Measurements from ENCODE around the gene PRKAR2A.
"Not testable (repeated sequence)": the region's sequence is repeated elsewhere in the genome, so short reads cannot be mapped to it uniquely, and the experiment has no call there.

Gene PRKAR2A

DNA sequence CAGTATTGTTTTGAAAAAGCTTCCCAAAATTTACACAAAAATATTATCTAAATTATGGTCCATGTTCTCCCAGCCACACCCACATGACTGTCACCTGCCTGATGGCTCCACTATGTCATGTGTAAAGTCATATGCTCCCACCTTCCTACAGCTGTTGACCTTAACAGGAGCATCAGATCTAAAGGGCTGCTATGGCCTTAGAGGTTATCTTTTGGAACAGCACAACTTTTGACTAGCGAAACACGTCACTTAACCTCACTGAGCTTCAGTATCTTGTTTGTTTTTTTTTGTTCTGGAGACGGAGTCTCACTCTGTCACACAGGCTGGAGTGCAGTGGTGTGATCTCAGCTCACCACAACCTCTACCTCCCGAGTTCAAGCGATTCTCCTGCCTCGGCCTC lies 64.4 kb downstream of the PRKAR2A start:
- H3K9me3 ChIP-seq (replicated peaks; ENCODE audit: insufficient read depth, low read length), result no peaks in the 10 kb centered on the region
- no peaks in the 10 kb centered on the region for H3K79me2 ChIP-seq (ENCODE audit: low read length)
- no peaks in the 10 kb centered on the region for H3K4me1 ChIP-seq (ENCODE audit: low read length)
- no peak overlapping the region for H2AFZ ChIP-seq (ENCODE audit: low read length)
- no peak overlapping the region for H3K9ac ChIP-seq (ENCODE audit: low read length)
- no peaks in the 10 kb centered on the region for H3K36me3 ChIP-seq (replicated peaks; ENCODE audit: insufficient read depth, low read length)
- no peak overlapping the region for H3K27ac ChIP-seq (ENCODE audit: low read length)
- H4K20me1 ChIP-seq (ENCODE audit: insufficient read depth, low read length), result no peaks in the 10 kb centered on the region
- H3K4me2 ChIP-seq (ENCODE audit: low read depth, low read length), result no peak overlapping the region
- DNase-seq, result no peak
- H3K27me3 ChIP-seq (replicated peaks; ENCODE audit: insufficient read depth, low read length), result no peaks in the 10 kb centered on the region
- no peak overlapping the region for H3K4me3 ChIP-seq (ENCODE audit: low read length)
- no peaks in the 10 kb centered on the region for H3F3A ChIP-seq (ENCODE audit: insufficient read depth, low read length)
- no peaks in the 10 kb centered on the region for H3K9me2 ChIP-seq (replicated peaks; ENCODE audit: insufficient read depth, low read length)
- TF ChIP-seq, protein P1, sequence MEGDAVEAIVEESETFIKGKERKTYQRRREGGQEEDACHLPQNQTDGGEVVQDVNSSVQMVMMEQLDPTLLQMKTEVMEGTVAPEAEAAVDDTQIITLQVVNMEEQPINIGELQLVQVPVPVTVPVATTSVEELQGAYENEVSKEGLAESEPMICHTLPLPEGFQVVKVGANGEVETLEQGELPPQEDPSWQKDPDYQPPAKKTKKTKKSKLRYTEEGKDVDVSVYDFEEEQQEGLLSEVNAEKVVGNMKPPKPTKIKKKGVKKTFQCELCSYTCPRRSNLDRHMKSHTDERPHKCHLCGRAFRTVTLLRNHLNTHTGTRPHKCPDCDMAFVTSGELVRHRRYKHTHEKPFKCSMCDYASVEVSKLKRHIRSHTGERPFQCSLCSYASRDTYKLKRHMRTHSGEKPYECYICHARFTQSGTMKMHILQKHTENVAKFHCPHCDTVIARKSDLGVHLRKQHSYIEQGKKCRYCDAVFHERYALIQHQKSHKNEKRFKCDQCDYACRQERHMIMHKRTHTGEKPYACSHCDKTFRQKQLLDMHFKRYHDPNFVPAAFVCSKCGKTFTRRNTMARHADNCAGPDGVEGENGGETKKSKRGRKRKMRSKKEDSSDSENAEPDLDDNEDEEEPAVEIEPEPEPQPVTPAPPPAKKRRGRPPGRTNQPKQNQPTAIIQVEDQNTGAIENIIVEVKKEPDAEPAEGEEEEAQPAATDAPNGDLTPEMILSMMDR (IDR thresholded peaks at IDR 0.05; ENCODE audit: low read length), result no peak
- TF ChIP-seq EZH2phosphoT487 (IDR thresholded peaks at IDR 0.05; ENCODE audit: low read length) (no peak), EZH2 (optimal IDR thresholded peaks at IDR 0.05; ENCODE audit: low read depth, low read length) (no peak)

DNA sequence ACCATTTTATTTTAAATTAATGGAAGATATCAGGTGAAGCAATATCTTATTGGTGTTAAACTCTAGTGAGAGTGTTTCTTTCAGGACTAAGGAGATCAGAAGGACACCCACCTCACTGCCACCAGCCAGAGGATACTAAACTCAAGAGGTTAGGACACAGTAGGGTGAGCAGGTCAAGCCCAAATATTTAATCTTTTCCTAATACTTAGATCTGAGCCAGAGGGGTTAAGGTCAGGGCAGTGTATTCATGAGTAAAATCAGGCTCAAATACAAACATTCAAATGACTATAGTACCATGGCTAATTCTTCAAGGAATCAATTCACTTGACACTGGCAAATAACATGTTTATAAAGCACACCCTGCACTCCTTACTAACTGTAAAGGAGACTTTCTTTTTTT lies 65.6 kb downstream of the PRKAR2A start:
- H3K4me3 ChIP-seq (ENCODE audit: low read length), result no peak overlapping the region
- no peak overlapping the region for H3K27ac ChIP-seq (ENCODE audit: low read length)
- H3K9ac ChIP-seq (ENCODE audit: low read length), result no peak overlapping the region
- H3K9me3 ChIP-seq (replicated peaks; ENCODE audit: insufficient read depth, low read length), result no peaks in the 10 kb centered on the region
- H3K36me3 ChIP-seq (replicated peaks; ENCODE audit: insufficient read depth, low read length), result no peaks in the 10 kb centered on the region
- no peaks in the 10 kb centered on the region for H4K20me1 ChIP-seq (ENCODE audit: insufficient read depth, low read length)
- H3K4me2 ChIP-seq (ENCODE audit: low read depth, low read length), result no peak overlapping the region
- no peaks in the 10 kb centered on the region for H3K27me3 ChIP-seq (replicated peaks; ENCODE audit: insufficient read depth, low read length)
- H3F3A ChIP-seq (ENCODE audit: insufficient read depth, low read length), result no peaks in the 10 kb centered on the region
- DNase-seq, result no peak
- H2AFZ ChIP-seq (ENCODE audit: low read length), result no peak overlapping the region
- TF ChIP-seq EZH2 (optimal IDR thresholded peaks at IDR 0.05; ENCODE audit: low read depth, low read length), result no peak
- TF ChIP-seq EZH2phosphoT487 (IDR thresholded peaks at IDR 0.05; ENCODE audit: low read length), result no peak
- no peaks in the 10 kb centered on the region for H3K4me1 ChIP-seq (ENCODE audit: low read length)
- H3K9me2 ChIP-seq (replicated peaks; ENCODE audit: insufficient read depth, low read length), result no peaks in the 10 kb centered on the region
- H3K79me2 ChIP-seq (ENCODE audit: low read length), result no peaks in the 10 kb centered on the region

DNA sequence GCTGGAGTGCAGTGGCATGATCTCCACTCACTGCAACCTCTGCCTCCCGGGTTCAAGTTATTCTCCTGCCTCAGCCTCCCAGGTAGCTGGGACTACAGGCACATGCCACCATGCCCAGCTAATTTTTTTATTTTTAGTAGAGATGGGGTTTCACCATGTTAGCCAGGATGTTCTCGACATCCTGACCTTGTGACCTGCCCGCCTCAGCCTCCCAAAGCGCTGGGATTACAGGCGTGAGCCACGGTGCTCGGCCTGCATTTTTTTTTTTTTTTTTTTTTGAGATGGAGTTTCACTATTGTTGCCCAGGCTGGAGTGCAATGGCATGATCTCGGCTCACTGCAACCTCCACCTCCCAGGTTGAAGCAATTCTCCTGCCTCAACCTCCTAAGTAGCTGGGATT lies 69.1 kb downstream of the PRKAR2A start:
- H3K9me2 ChIP-seq (replicated peaks; ENCODE audit: insufficient read depth, low read length); DNase-seq; H3F3A ChIP-seq (ENCODE audit: insufficient read depth, low read length); H3K27ac ChIP-seq (ENCODE audit: low read length); H3K27me3 ChIP-seq (replicated peaks; ENCODE audit: insufficient read depth, low read length); H3K4me3 ChIP-seq (ENCODE audit: low read length); H3K4me2 ChIP-seq (ENCODE audit: low read depth, low read length); H3K79me2 ChIP-seq (ENCODE audit: low read length); H3K9me3 ChIP-seq (replicated peaks; ENCODE audit: insufficient read depth, low read length); H2AFZ ChIP-seq (ENCODE audit: low read length); H4K20me1 ChIP-seq (ENCODE audit: insufficient read depth, low read length); H3K36me3 ChIP-seq (replicated peaks; ENCODE audit: insufficient read depth, low read length); H3K9ac ChIP-seq (ENCODE audit: low read length); H3K4me1 ChIP-seq (ENCODE audit: low read length): not testable (repeated sequence)

DNA sequence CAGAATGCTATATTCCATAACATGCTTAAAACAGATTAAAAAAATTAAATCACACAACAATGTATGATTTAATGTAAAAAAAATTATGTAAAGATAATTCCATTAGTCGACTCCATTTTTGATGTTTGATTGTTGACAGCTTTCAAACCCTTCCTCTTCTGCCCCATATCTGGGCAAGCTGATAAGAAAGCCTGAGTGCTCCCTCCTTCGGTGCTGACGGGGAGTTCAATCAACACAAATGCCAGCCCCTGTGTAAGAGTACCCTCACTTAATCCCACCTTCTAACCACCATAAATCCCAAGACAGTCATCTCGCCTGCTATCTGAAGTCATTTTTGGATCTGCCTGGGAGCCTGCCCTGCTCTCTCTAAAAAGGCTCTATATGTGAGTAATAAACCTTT lies 70.8 kb downstream of the PRKAR2A start:
- no peak for DNase-seq
- TF ChIP-seq, protein P1 (IDR thresholded peaks at IDR 0.05; ENCODE audit: low read length), result no peak
- TF ChIP-seq EZH2phosphoT487 (IDR thresholded peaks at IDR 0.05; ENCODE audit: low read length) (no peak), EZH2 (optimal IDR thresholded peaks at IDR 0.05; ENCODE audit: low read depth, low read length) (no peak)

More for the DNA sequence above, 70.8 kb downstream of the PRKAR2A start:
- Histone ChIP-seq H2AFZ (ENCODE audit: low read length) (no peak overlapping the region), H3K4me1 (ENCODE audit: low read length) (no peaks in the 10 kb centered on the region), H3K4me3 (ENCODE audit: low read length) (no peak overlapping the region), H3K27me3 (replicated peaks; ENCODE audit: insufficient read depth, low read length) (no peaks in the 10 kb centered on the region), H3K9me3 (replicated peaks; ENCODE audit: insufficient read depth, low read length) (no peaks in the 10 kb centered on the region), H3K9ac (ENCODE audit: low read length) (no peak overlapping the region), H3K27ac (ENCODE audit: low read length) (no peak overlapping the region), H4K20me1 (ENCODE audit: insufficient read depth, low read length) (no peaks in the 10 kb centered on the region), H3K79me2 (ENCODE audit: low read length) (no peaks in the 10 kb centered on the region), H3K36me3 (replicated peaks; ENCODE audit: insufficient read depth, low read length) (no peaks in the 10 kb centered on the region), H3F3A (ENCODE audit: insufficient read depth, low read length) (no peaks in the 10 kb centered on the region), H3K4me2 (ENCODE audit: low read depth, low read length) (no peak overlapping the region), H3K9me2 (replicated peaks; ENCODE audit: insufficient read depth, low read length) (no peaks in the 10 kb centered on the region)

Data from MM.1S (cell line).